Loucy (cell line): Measurements from ENCODE around the gene TEX10.

Source experiments
- EZH2phosphoT487 ChIP-seq: fragments of 200-600 bp; IDR thresholded peaks from 2 replicates; pipeline ENCODE4 v1.6.1; 2018; ENCODE audit warnings: antibody characterized with exemption, mild to moderate bottlenecking, moderate library complexity, borderline replicate concordance
- TF ChIP-seq, protein P1 (sequence below): fragments of 200-600 bp; sonication (generic); conservative IDR thresholded peaks from 2 replicates; pipeline ENCODE4 v1.5.1; 2014; ENCODE audit warnings: mild to moderate bottlenecking, antibody characterized with exemption, low read length

DNA sequence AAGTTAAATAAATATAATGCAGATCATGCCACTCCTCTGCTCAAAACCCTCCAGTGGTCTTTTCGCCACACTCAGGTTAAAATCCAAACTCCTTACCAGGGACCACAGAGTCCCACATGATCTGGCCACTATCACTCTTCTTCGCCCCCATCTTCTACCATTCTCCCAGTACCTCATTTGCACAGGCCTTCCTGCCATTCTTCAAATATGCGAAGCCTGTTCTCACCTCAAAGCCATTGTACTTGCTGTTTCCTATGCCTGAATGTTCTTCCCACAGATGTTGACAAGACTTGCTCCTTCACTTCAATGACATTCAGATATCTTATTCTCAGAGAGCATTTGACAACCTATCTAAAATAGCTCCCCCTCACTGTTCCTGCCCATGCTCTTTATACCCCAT lies 10.9 kb downstream of the TEX10 start:
- no peak for TF ChIP-seq EZH2phosphoT487
- TF ChIP-seq, protein P1, sequence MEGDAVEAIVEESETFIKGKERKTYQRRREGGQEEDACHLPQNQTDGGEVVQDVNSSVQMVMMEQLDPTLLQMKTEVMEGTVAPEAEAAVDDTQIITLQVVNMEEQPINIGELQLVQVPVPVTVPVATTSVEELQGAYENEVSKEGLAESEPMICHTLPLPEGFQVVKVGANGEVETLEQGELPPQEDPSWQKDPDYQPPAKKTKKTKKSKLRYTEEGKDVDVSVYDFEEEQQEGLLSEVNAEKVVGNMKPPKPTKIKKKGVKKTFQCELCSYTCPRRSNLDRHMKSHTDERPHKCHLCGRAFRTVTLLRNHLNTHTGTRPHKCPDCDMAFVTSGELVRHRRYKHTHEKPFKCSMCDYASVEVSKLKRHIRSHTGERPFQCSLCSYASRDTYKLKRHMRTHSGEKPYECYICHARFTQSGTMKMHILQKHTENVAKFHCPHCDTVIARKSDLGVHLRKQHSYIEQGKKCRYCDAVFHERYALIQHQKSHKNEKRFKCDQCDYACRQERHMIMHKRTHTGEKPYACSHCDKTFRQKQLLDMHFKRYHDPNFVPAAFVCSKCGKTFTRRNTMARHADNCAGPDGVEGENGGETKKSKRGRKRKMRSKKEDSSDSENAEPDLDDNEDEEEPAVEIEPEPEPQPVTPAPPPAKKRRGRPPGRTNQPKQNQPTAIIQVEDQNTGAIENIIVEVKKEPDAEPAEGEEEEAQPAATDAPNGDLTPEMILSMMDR, result no peak
